Spleen (tissue), 11 donors: ENCODE measurements around the gene ABHD2. TPM values are rescaled to one million over a fixed set of nuclear protein-coding genes. Genes with fewer than 3 reads are reported as not detected.
"Not testable (repeated sequence)": the region's sequence is repeated elsewhere in the genome, so short reads cannot be mapped to it uniquely, and the experiment has no call there.

ENCODE experiments used
- DNase-seq: peaks from one replicate; pipeline ENCODE4 v3.0.0-alpha.2; 2020
- H3K27ac ChIP-seq, 8 donors: fragments of 200-600 bp; sonication (generic) in 7 of 8; 1 replicate in 4 of 8; 2 replicates in 4 of 8; pipeline versions ENCODE4 v1.5.0 to v1.8.0; 2016 to 2021; ENCODE audit warnings: inconsistent platforms in 4 of 8, mild to moderate bottlenecking in 4 of 8, moderate library complexity in 1 of 8
- H3K27me3 ChIP-seq, 7 donors: fragments of 200-600 bp; sonication (generic) in 6 of 7; replicated peaks in 1 of 7; 1 replicate in 4 of 7; 2 replicates in 3 of 7; pipeline versions ENCODE4 v1.5.0 to v1.8.0; 2016 to 2021; ENCODE audit warnings: inconsistent platforms in 3 of 7, mild to moderate bottlenecking in 1 of 7
- H3K36me3 ChIP-seq, 6 donors: fragments of 200-600 bp; sonication (generic) in 5 of 6; 1 replicate in 4 of 6; 2 replicates in 2 of 6; pipeline versions ENCODE4 v1.5.0 to v1.8.0; 2016 to 2021; ENCODE audit warnings: inconsistent platforms in 2 of 6
- H3K4me1 ChIP-seq, 6 donors: fragments of 200-600 bp; sonication (generic) in 5 of 6; 1 replicate in 3 of 6; 2 replicates in 3 of 6; pipeline versions ENCODE4 v1.5.0 to v1.8.0; 2016 to 2021; ENCODE audit warnings: inconsistent platforms in 3 of 6
- H3K4me3 ChIP-seq, 8 donors: fragments of 200-600 bp; sonication (generic) in 7 of 8; 1 replicate in 4 of 8; 2 replicates in 4 of 8; pipeline versions ENCODE4 v1.5.0 to v1.8.0; 2016 to 2021; ENCODE audit warnings: inconsistent platforms in 4 of 8, mild to moderate bottlenecking in 4 of 8, moderate library complexity in 2 of 8
- H3K9me3 ChIP-seq, 8 donors: fragments of 200-600 bp; sonication (generic) in 7 of 8; 1 replicate in 4 of 8; 2 replicates in 4 of 8; pipeline versions ENCODE4 v1.5.0 to v1.8.0; 2016 to 2021; ENCODE audit warnings: inconsistent platforms in 4 of 8
- CTCF ChIP-seq, 11 experiments: fragments of 200-600 bp in 7 of 11; fragments of 450-650 bp in 4 of 11; sonication (generic) in 4 of 11; IDR thresholded peaks in 8 of 11; conservative IDR thresholded peaks in 3 of 11; 1 replicate in 7 of 11; 2 replicates in 4 of 11; pipeline versions ENCODE4 v1.4.0 to v1.8.0; 2016 to 2021; ENCODE audit warnings: antibody characterized with exemption in 11 of 11, inconsistent platforms in 4 of 11, mild to moderate bottlenecking in 1 of 11
- POLR2A ChIP-seq, 3 donors: fragments of 450-650 bp; IDR thresholded peaks; one replicate each; pipeline ENCODE4 v1.5.1; 2017; ENCODE audit warnings: antibody characterized with exemption in 3 of 3, mild to moderate bottlenecking in 1 of 3
- POLR2AphosphoS5 ChIP-seq, 3 donors: sonication (generic); formaldehyde crosslinking; IDR thresholded peaks; one replicate each; pipeline ENCODE4 v1.5.1; 2017; ENCODE audit warnings: antibody characterized with exemption in 3 of 3
- WGBS, 5 donors: extraction: QIAGEN DNeasy Blood & Tissue Kit in 3 of 5; methylation state at CpG; one replicate each; pipeline versions ENCODE4 v1.1.5 to v1.1.7; 2013 to 2018; 5-methylcytosine and 5-hydroxymethylcytosine counted together
- intact Hi-C: fragments of 100-400 bp; cut with DNase I; formaldehyde crosslinking; loops from one replicate; pipeline ENCODE4 v1.15.0; 2023; ENCODE audit warnings: low total_unique reads
- polyA plus RNA-seq, 3 donors: library from polyadenylated mRNA; stranded (reverse); fragments of 200-250 nt; gene quantifications; one replicate each; pipeline ENCODE4 v1.2.1, GENCODE V29; 2013
- total RNA-seq, 7 donors: library from RNA; depleted of rRNA in 3 of 7; stranded (reverse); fragments of >200 nt in 3 of 7; fragmentation: NEBNext Ultra II Directional in 4 of 7; extraction: Animal tissue kit (Norgen Biotek cat#: 25700) in 4 of 7; gene quantifications; one replicate each; pipeline versions ENCODE4 v1.1.0 to v1.2.1, GENCODE V29; 2016 to 2021
- donor health status: healthy with polysubstance abuse.
- donor health status: DM: no; HTN: no; CAD: no; lungs with moderate emphysema.
- donor health status: DM: no; HTN: no; CAD: no.
- donor health status: Bipolar disorder and iron deficiency.
- donor health status: healthy.
- donor health status: DM: no; HTN: no; CAD: no.
- donor health status: DM: yes; HTN: yes; CAD: no.

The ABHD2 gene
- total and polyA plus RNA-seq, 10 donors, result 2.1 to 158 (median 106) TPM

GRCh38 chr15:89132611-89133507 lies 44.6 kb downstream of the ABHD2 start:
- peak overlapping the region in 1 of 8 donors; percentile 51 for H3K4me3 ChIP-seq
- DNase-seq, result no peak
- intact Hi-C loops, result no loop called here
- no peaks in the 10 kb centered on the region for H3K9me3 ChIP-seq
- H3K36me3 ChIP-seq, result peaks cover 0 to 35% (median 0%) of the 10 kb centered on the region in 6 donors
- TF ChIP-seq POLR2AphosphoS5 (IDR thresholded peaks at IDR 0.05) (peak in 1 of 3 donors; percentile 89), CTCF (IDR thresholded peaks at IDR 0.05 in 8 of 11, conservative IDR thresholded peaks at IDR 0.05 in 3 of 11) (peak in 1 of 11 experiments; percentile 8), POLR2A (IDR thresholded peaks at IDR 0.05) (no peak)
- 19 to 31% (median 24%) methylated on average over 9 of the region's 9 CpGs for whole genome bisulfite sequencing, 5 donors
- H3K27ac ChIP-seq, result peak overlapping the region; percentile 64 to 91 (median 88)
- H3K4me1 ChIP-seq, result peaks cover 59 to 97% (median 88%) of the 10 kb centered on the region in 6 donors
- no peaks in the 10 kb centered on the region for H3K27me3 ChIP-seq

GRCh38 chr15:89135387-89136077 lies 47.3 kb downstream of the ABHD2 start:
- H3K27me3 ChIP-seq, H3K4me3 ChIP-seq, DNase-seq, H3K9me3 ChIP-seq, intact Hi-C loops: not testable (repeated sequence)
- Histone ChIP-seq H3K27ac (peak overlapping the region; percentile 43 to 91 (median 84)), H3K4me1 (peaks cover 64 to 100% (median 89%) of the 10 kb centered on the region in 6 donors), H3K36me3 (peaks cover 0 to 40% (median 0%) of the 10 kb centered on the region in 6 donors)
- peak in 1 of 3 donors; percentile 7 for TF ChIP-seq POLR2AphosphoS5 (IDR thresholded peaks at IDR 0.05)
- WGBS, 5 donors, result 47 to 74% (median 66%) methylated on average over 10 of the region's 10 CpGs

GRCh38 chr15:89136078-89136806 lies 48.0 kb downstream of the ABHD2 start:
- Histone ChIP-seq H3K4me3 (peak overlapping the region in 1 of 8 donors; percentile 17), H3K27me3 (no peaks in the 10 kb centered on the region), H3K9me3 (no peaks in the 10 kb centered on the region), H3K36me3 (peaks cover 0 to 38% (median 0%) of the 10 kb centered on the region in 6 donors), H3K27ac (peak overlapping the region; percentile 43 to 91 (median 84)), H3K4me1 (peaks cover 62 to 100% (median 89%) of the 10 kb centered on the region in 6 donors)
- TF ChIP-seq POLR2A (IDR thresholded peaks at IDR 0.05) (no peak), POLR2AphosphoS5 (IDR thresholded peaks at IDR 0.05) (no peak)
- intact Hi-C loops, result no loop called here
- WGBS, 5 donors, result 78 to 83% (median 80%) methylated on average over 12 of the region's 12 CpGs
- DNase-seq, result no peak

GRCh38 chr15:89136818-89137772 lies 48.8 kb downstream of the ABHD2 start:
- H3K9me3 ChIP-seq, result no peaks in the 10 kb centered on the region
- H3K27ac ChIP-seq, result peak overlapping the region; percentile 43 to 91 (median 84)
- H3K4me1 ChIP-seq, result peaks cover 56 to 100% (median 82%) of the 10 kb centered on the region in 6 donors
- intact Hi-C loops, result no loop called here
- peaks cover 0 to 41% (median 0%) of the 10 kb centered on the region in 6 donors for H3K36me3 ChIP-seq
- no peaks in the 10 kb centered on the region for H3K27me3 ChIP-seq
- no peak for TF ChIP-seq POLR2A (IDR thresholded peaks at IDR 0.05)
- peak in 2 of 3 donors; percentile 38 to 82 for TF ChIP-seq POLR2AphosphoS5 (IDR thresholded peaks at IDR 0.05)
- no peak for TF ChIP-seq CTCF (IDR thresholded peaks at IDR 0.05 in 8 of 11, conservative IDR thresholded peaks at IDR 0.05 in 3 of 11)
- DNase-seq, result peak; percentile 80
- 41 to 53% (median 47%) methylated on average over 11 of the region's 11 CpGs for WGBS, 5 donors
- H3K4me3 ChIP-seq, result peak overlapping the region in 1 of 8 donors; percentile 17
